Glutamatergic neuron (in vitro differentiated cells): ENCODE data around the gene RPS2. TPM values are rescaled to one million over a fixed set of nuclear protein-coding genes. Genes with fewer than 3 reads are reported as not detected.

Experiments used
- DNase-seq: peaks from one replicate; pipeline ENCODE4 v3.0.0; 2022
- H3K27ac Mint-ChIP-seq: one replicate; pipeline ENCODE4 v1.8.0; 2020; ENCODE audit warnings: mild to moderate bottlenecking, mixed read lengths, inconsistent platforms; ENCODE audit not compliant: unreplicated experiment
- H3K27me3 Mint-ChIP-seq: one replicate; pipeline ENCODE4 v1.8.0; 2020; ENCODE audit warnings: mild to moderate bottlenecking, moderate library complexity, mixed read lengths, inconsistent platforms; ENCODE audit not compliant: unreplicated experiment
- H3K36me3 Mint-ChIP-seq: one replicate; pipeline ENCODE4 v1.8.0; 2020; ENCODE audit warnings: mild to moderate bottlenecking, mixed read lengths, inconsistent platforms; ENCODE audit not compliant: unreplicated experiment
- H3K4me1 Mint-ChIP-seq: one replicate; pipeline ENCODE4 v1.8.0; 2020; ENCODE audit warnings: mild to moderate bottlenecking, low read depth, mixed read lengths, inconsistent platforms; ENCODE audit not compliant: unreplicated experiment
- H3K4me3 Mint-ChIP-seq: one replicate; pipeline ENCODE4 v1.8.0; 2020; ENCODE audit warnings: mild to moderate bottlenecking, mixed read lengths, inconsistent platforms; ENCODE audit not compliant: unreplicated experiment
- H3K9me3 Mint-ChIP-seq: one replicate; pipeline ENCODE4 v1.8.0; 2020; ENCODE audit warnings: mild to moderate bottlenecking, moderate library complexity, mixed read lengths, inconsistent platforms; ENCODE audit not compliant: unreplicated experiment
- total RNA-seq: library from RNA; stranded (reverse); fragmentation: NEBNext Ultra II Directional; extraction: Animal tissue kit (Norgen Biotek cat#: 25700); gene quantifications from one replicate; pipeline ENCODE4 v1.2.1, GENCODE V29; 2021; ENCODE audit not compliant: unreplicated experiment
- TF ChIP-seq, protein P1 (sequence below): fragments of 200-600 bp; sonication (generic); IDR thresholded peaks from one replicate; pipeline ENCODE4 v1.5.0; 2021; ENCODE audit not compliant: partially characterized antibody, unreplicated experiment

Gene RPS2
- total RNA-seq, 1 donor from 2014 or later = 1,772 TPM

DNA sequence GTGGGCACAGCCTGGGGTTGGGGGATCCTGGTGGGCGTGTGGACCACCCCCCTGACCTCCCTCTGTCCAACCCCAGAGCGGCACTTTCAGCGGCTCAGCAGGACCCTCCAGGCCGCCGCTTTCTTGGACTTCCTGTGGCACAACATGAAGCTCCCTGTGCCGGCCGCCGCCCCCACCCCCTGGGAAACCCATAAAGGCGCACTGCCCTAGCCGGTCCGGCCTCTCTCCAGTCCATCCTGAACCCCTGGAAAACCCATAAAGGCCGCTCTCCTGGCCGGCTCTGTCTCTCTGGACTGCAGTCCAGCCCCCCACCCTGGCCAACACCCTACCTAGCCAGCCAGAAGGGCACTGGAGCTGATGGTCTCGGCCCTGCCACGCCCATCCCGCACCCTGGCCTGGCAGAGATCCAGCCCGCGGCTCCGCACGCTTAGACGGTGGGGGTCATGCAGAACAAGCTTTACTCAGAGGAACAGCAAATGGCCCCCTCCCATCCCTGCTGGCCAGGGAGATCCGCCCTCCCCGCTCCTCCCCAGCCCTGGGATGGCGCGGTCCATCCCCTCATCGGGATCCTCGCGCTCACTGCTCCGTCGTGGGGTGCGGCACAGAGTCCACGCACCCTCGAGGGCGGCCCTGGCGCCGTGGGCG, 14.0 kb upstream of the RPS2 start:
- no peak overlapping the region for H3K27ac Mint-ChIP-seq
- TF ChIP-seq, protein P1, sequence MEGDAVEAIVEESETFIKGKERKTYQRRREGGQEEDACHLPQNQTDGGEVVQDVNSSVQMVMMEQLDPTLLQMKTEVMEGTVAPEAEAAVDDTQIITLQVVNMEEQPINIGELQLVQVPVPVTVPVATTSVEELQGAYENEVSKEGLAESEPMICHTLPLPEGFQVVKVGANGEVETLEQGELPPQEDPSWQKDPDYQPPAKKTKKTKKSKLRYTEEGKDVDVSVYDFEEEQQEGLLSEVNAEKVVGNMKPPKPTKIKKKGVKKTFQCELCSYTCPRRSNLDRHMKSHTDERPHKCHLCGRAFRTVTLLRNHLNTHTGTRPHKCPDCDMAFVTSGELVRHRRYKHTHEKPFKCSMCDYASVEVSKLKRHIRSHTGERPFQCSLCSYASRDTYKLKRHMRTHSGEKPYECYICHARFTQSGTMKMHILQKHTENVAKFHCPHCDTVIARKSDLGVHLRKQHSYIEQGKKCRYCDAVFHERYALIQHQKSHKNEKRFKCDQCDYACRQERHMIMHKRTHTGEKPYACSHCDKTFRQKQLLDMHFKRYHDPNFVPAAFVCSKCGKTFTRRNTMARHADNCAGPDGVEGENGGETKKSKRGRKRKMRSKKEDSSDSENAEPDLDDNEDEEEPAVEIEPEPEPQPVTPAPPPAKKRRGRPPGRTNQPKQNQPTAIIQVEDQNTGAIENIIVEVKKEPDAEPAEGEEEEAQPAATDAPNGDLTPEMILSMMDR = no peak
- peaks cover 16% of the 10 kb centered on the region for H3K4me1 Mint-ChIP-seq
- no peaks in the 10 kb centered on the region for H3K36me3 Mint-ChIP-seq
- H3K27me3 Mint-ChIP-seq = peaks cover 8% of the 10 kb centered on the region
- DNase-seq = no peak
- H3K4me3 Mint-ChIP-seq = no peak overlapping the region
- H3K9me3 Mint-ChIP-seq = peaks cover 2% of the 10 kb centered on the region

DNA sequence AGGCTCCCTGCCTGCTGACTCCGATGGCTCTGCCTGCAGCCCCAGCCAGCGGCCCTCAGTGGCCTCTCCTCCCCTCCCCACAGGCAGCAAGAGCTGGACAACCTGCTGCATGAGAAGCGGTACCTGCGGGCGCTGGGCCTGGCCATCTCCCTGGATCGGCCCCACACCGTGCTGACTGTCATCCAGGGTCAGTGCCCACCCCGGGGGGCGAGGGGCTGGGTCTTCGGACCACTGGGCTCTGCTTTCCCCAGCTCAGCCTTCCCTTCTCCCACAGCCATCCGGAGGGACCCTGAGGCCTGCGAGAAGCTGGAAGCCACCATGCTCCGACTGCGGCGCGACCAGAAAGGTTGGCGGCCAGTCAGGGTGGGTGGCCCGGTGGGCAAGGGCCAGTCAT, 13.2 kb upstream of the RPS2 start:
- no peak for DNase-seq
- Mint-ChIP-seq H3K27ac (no peak overlapping the region), H3K27me3 (peaks cover 6% of the 10 kb centered on the region), H3K4me1 (peaks cover 12% of the 10 kb centered on the region), H3K36me3 (no peaks in the 10 kb centered on the region), H3K4me3 (no peak overlapping the region), H3K9me3 (peaks cover 2% of the 10 kb centered on the region)
- TF ChIP-seq, protein P1 = no peak

- Mint-ChIP-seq H3K27me3 (peaks cover 4% of the 10 kb centered on the region), H3K27ac (no peak overlapping the region), H3K36me3 (no peaks in the 10 kb centered on the region), H3K4me1 (peaks cover 6% of the 10 kb centered on the region), H3K4me3 (no peak overlapping the region), H3K9me3 (peaks cover 2% of the 10 kb centered on the region)
- no peak for DNase-seq
- TF ChIP-seq, protein P1 = no peak
Observed at GRCh38 chr16:1976951-1977874, 12.6 kb upstream of the RPS2 start.

- Mint-ChIP-seq H3K9me3 (peaks cover 8% of the 10 kb centered on the region), H3K4me1 (peaks cover 3% of the 10 kb centered on the region), H3K36me3 (no peaks in the 10 kb centered on the region), H3K27ac (no peak overlapping the region), H3K4me3 (no peak overlapping the region), H3K27me3 (peaks cover 6% of the 10 kb centered on the region)
- DNase-seq = no peak
- TF ChIP-seq, protein P1 = no peak
Observed at GRCh38 chr16:1976216-1976520, 11.5 kb upstream of the RPS2 start.
